Measurements from ENCODE around the gene SGCG.

DNA sequence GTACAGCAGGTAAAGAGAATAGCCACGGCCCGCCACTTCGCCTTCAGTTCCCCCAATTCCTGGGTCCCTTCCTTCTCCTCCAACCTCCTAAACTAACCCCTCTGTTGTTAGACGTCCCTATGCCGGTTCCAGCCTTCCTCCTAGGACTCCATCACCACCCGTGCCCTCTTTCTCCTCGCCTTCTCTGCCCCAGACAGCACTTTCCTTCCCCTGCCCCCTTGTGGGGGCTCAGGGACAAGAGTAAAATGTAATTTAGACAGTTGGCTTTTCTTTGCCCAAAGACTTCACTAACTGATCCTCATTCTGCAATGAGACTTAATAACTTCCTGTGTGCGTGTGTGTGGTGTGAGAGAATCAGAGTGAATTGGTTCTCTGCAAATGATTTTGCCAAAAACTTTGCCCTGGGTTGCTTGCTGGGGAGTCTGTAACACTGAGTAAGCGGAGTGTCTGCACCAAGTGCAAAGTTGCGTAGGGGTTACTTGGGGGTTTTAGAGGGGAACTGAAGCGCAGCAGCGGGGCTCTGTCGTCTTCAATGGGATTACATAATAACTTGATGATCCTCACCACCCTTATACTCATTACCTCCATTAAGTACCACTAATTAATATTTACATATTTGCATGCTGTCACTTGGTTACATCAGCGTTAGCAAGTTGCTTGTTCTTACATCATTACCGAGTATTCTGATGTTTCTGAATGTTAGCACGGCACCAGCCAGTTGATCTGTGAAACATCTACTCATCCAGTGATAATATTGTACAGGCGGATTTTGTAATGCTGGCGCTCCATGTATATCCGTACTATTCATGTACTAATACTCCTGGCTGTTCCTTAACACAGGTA is 19.9 kb upstream of the SGCG start:
- TF ChIP-seq POLR2A (IDR thresholded peaks at IDR 0.05) = no peak
- TF ChIP-seq, protein P1, sequence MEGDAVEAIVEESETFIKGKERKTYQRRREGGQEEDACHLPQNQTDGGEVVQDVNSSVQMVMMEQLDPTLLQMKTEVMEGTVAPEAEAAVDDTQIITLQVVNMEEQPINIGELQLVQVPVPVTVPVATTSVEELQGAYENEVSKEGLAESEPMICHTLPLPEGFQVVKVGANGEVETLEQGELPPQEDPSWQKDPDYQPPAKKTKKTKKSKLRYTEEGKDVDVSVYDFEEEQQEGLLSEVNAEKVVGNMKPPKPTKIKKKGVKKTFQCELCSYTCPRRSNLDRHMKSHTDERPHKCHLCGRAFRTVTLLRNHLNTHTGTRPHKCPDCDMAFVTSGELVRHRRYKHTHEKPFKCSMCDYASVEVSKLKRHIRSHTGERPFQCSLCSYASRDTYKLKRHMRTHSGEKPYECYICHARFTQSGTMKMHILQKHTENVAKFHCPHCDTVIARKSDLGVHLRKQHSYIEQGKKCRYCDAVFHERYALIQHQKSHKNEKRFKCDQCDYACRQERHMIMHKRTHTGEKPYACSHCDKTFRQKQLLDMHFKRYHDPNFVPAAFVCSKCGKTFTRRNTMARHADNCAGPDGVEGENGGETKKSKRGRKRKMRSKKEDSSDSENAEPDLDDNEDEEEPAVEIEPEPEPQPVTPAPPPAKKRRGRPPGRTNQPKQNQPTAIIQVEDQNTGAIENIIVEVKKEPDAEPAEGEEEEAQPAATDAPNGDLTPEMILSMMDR (IDR thresholded peaks at IDR 0.05) = no peak

Measured in adrenal gland (tissue), 5 donors.